Endothelial cell of umbilical vein (primary cell): Measurements from ENCODE around the gene NPAS1.

ENCODE experiments used
- EZH2 ChIP-seq: IDR thresholded peaks from 2 replicates; pipeline ENCODE4 v1.6.1; 2012; ENCODE audit warnings: borderline replicate concordance, low read depth, mild to moderate bottlenecking, moderate library complexity, low read length, inconsistent platforms; ENCODE audit not compliant: severe bottlenecking
- FOS ChIP-seq: IDR thresholded peaks from 2 replicates; pipeline ENCODE4 v1.6.1; 2011; ENCODE audit warnings: mild to moderate bottlenecking, low read length, moderate library complexity, borderline replicate concordance; ENCODE audit not compliant: insufficient read depth
- GATA2 ChIP-seq: IDR thresholded peaks from 2 replicates; pipeline ENCODE4 v1.7.0; 2011; ENCODE audit warnings: low read depth, mild to moderate bottlenecking, moderate library complexity, mixed read lengths, low read length; ENCODE audit not compliant: insufficient read length, insufficient read depth
- JUN ChIP-seq: IDR thresholded peaks from 2 replicates; pipeline ENCODE4 v1.6.1; 2011; ENCODE audit warnings: borderline replicate concordance, low read depth; ENCODE audit not compliant: insufficient read length, insufficient read depth
- MYC ChIP-seq: IDR thresholded peaks from one replicate; pipeline ENCODE4 v1.6.1; 2011; ENCODE audit warnings: mild to moderate bottlenecking, low read depth, low read length
- POLR2A ChIP-seq: IDR thresholded peaks from 2 replicates; pipeline ENCODE4 v1.6.1; 2012; ENCODE audit warnings: low read depth, mild to moderate bottlenecking, control low read depth, low read length
- POLR2AphosphoS5 ChIP-seq: IDR thresholded peaks from 2 replicates; pipeline ENCODE4 v1.6.1; 2012; ENCODE audit warnings: low read depth, mild to moderate bottlenecking, control low read depth, low read length, moderate library complexity; ENCODE audit not compliant: insufficient read depth
- TF ChIP-seq, protein P1 (sequence below): IDR thresholded peaks from 2 replicates; pipeline ENCODE4 v1.6.1; 2011; ENCODE audit not compliant: insufficient read depth, insufficient read length
- TF ChIP-seq, protein P2 (sequence below), 2 donors: IDR thresholded peaks; 1 replicate in 1 of 2; 2 replicates in 1 of 2; pipeline ENCODE4 v1.5.1; 2011; ENCODE audit warnings: low read length in 2 of 2, mild to moderate bottlenecking in 2 of 2, moderate library complexity in 2 of 2, control low read depth in 1 of 2, inconsistent platforms in 1 of 2, low read depth in 1 of 2; ENCODE audit not compliant: insufficient read depth in 1 of 2; ENCODE audit errors: extremely low read depth in 1 of 2

DNA sequence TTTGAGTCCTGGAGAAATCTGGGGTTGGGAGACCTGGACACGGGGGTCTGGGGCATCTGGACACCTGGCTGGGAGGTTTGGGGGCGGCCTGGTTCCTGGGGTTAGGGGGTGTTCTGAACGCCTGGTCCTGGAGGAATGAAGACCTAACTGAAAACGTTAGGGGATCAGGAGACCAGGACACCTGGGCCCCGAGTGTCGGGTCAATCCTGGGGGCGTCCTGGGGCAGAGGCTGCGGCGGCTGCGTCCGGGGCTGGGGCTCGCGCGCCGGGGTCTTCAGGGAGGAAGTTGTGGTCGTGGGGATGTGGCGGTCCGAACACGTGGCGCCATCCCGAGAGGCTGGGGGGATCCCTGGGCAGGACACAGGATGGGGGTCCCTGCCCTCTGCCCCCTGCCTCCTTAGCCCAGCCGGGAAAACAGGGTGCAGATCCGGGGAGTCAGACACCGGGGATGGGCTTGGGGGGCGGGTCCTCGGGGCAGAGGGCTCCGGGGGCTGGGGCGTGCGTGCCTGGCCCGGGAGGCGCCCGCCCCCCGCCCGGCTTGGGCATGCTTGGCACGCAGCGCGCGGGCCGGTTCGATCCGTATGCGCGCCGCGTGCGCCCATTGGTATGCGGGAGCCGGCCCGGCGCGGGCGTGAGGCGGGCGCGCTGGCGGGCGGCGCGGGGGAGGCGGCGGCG, 632 bp downstream of the NPAS1 start:
- TF ChIP-seq, protein P1, sequence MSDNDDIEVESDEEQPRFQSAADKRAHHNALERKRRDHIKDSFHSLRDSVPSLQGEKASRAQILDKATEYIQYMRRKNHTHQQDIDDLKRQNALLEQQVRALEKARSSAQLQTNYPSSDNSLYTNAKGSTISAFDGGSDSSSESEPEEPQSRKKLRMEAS: no peak
- TF ChIP-seq, protein P2, sequence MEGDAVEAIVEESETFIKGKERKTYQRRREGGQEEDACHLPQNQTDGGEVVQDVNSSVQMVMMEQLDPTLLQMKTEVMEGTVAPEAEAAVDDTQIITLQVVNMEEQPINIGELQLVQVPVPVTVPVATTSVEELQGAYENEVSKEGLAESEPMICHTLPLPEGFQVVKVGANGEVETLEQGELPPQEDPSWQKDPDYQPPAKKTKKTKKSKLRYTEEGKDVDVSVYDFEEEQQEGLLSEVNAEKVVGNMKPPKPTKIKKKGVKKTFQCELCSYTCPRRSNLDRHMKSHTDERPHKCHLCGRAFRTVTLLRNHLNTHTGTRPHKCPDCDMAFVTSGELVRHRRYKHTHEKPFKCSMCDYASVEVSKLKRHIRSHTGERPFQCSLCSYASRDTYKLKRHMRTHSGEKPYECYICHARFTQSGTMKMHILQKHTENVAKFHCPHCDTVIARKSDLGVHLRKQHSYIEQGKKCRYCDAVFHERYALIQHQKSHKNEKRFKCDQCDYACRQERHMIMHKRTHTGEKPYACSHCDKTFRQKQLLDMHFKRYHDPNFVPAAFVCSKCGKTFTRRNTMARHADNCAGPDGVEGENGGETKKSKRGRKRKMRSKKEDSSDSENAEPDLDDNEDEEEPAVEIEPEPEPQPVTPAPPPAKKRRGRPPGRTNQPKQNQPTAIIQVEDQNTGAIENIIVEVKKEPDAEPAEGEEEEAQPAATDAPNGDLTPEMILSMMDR (IDR thresholded peaks at IDR 0.05; ENCODE audit: extremely low read depth in 1 of 2, insufficient read depth in 1 of 2, low read depth in 1 of 2, low read length in 2 of 2): no peak
- TF ChIP-seq MYC (no peak), POLR2A (no peak), JUN (no peak), EZH2 (no peak), POLR2AphosphoS5 (no peak), FOS (no peak), GATA2 (no peak)
